Loucy (cell line): Measurements from ENCODE around the gene ALS2.

Source experiments
- EZH2phosphoT487 ChIP-seq: fragments of 200-600 bp; IDR thresholded peaks from 2 replicates; pipeline ENCODE4 v1.6.1; 2018; ENCODE audit warnings: antibody characterized with exemption, mild to moderate bottlenecking, moderate library complexity, borderline replicate concordance
- TF ChIP-seq, protein P1 (sequence below): fragments of 200-600 bp; sonication (generic); conservative IDR thresholded peaks from 2 replicates; pipeline ENCODE4 v1.5.1; 2014; ENCODE audit warnings: mild to moderate bottlenecking, antibody characterized with exemption, low read length

DNA sequence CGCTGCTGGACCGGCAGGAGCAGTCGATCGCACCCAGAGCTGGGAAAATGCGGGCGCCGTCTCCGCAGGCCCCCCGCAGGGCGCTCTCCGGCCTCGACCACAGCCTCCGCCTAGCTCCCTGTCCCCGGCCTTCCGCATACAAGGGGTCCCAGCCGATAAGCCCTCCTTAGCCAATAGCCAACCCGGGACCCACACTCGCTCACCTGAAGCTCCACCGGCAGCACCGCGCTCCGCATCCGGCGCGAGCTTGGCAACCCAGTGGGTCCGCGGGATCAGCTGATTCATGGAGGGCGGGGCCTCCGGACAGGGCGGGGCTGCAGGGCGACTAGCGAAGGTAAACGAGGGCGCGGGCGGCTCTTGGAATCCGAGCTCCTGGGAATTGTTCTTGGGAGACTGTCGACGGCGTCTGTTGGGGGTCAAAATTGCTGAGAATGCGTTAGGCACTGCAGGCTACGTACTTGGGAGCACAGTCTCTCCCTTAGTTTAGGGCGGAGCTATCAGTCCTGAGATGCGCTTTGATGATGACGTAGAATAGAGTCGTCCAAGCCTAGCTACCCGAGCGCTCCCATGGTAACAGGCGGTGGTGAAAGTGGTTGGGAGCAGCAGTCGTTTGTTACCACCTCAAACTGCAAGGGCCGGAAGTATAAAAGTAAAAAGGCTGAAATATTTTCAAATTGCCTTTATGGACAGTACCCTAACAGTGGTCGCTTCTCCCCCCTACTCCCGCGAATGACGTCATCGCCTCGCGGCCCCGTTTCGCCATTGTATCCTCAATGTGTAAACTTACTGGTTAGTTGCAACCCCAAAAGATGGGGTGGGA is at the start of gene ALS2:
- TF ChIP-seq EZH2phosphoT487 = no peak
- TF ChIP-seq, protein P1, sequence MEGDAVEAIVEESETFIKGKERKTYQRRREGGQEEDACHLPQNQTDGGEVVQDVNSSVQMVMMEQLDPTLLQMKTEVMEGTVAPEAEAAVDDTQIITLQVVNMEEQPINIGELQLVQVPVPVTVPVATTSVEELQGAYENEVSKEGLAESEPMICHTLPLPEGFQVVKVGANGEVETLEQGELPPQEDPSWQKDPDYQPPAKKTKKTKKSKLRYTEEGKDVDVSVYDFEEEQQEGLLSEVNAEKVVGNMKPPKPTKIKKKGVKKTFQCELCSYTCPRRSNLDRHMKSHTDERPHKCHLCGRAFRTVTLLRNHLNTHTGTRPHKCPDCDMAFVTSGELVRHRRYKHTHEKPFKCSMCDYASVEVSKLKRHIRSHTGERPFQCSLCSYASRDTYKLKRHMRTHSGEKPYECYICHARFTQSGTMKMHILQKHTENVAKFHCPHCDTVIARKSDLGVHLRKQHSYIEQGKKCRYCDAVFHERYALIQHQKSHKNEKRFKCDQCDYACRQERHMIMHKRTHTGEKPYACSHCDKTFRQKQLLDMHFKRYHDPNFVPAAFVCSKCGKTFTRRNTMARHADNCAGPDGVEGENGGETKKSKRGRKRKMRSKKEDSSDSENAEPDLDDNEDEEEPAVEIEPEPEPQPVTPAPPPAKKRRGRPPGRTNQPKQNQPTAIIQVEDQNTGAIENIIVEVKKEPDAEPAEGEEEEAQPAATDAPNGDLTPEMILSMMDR = no peak
